HFF-Myc (cell line): ENCODE measurements around the gene ADAMTS17.

Experiments
- DNase-seq: peaks from one replicate; pipeline ENCODE4 v3.0.0-alpha.2; 2011; ENCODE audit warnings: low read depth; ENCODE audit errors: extremely low read depth
- H3K4me3 ChIP-seq: replicated peaks from 2 replicates; pipeline ENCODE4 v1.5.1; 2011; ENCODE audit warnings: low read depth, mild to moderate bottlenecking, control low read depth, low read length
- CTCF ChIP-seq: IDR thresholded peaks from 2 replicates; pipeline ENCODE4 v1.5.1; 2012; ENCODE audit warnings: mild to moderate bottlenecking, low read depth, low read length, control low read depth; ENCODE audit errors: missing control alignments

The ADAMTS17 gene

GRCh38 chr15:100200287-100200880 lies 141.4 kb downstream of the ADAMTS17 start:
- no peak overlapping the region for H3K4me3 ChIP-seq
- no peak for DNase-seq
- TF ChIP-seq CTCF: no peak

- no peak for DNase-seq
- no peak for TF ChIP-seq CTCF
- no peak overlapping the region for H3K4me3 ChIP-seq
Observed at GRCh38 chr15:100199711-100200286, 142.0 kb downstream of the ADAMTS17 start.

- TF ChIP-seq CTCF: no peak
- DNase-seq: no peak
- H3K4me3 ChIP-seq: no peak overlapping the region
Observed at GRCh38 chr15:100198442-100198841, 143.3 kb downstream of the ADAMTS17 start.

GRCh38 chr15:100196326-100197058 lies 145.3 kb downstream of the ADAMTS17 start:
- no peak for DNase-seq
- no peak for TF ChIP-seq CTCF
- no peak overlapping the region for H3K4me3 ChIP-seq

GRCh38 chr15:100194996-100195395 lies 146.8 kb downstream of the ADAMTS17 start:
- no peak for DNase-seq
- H3K4me3 ChIP-seq: no peak overlapping the region
- no peak for TF ChIP-seq CTCF

GRCh38 chr15:100193277-100193860 lies 148.4 kb downstream of the ADAMTS17 start:
- H3K4me3 ChIP-seq: no peak overlapping the region
- no peak for DNase-seq
- no peak for TF ChIP-seq CTCF
